NB4 (cell line): ENCODE data around the gene NECTIN2.
"Not testable (repeated sequence)": the region's sequence is repeated elsewhere in the genome, so short reads cannot be mapped to it uniquely, and the experiment has no call there.

Source experiments
- POLR2A ChIP-seq: IDR thresholded peaks from 2 replicates; pipeline ENCODE4 v1.6.1; 2011; ENCODE audit warnings: mild to moderate bottlenecking; ENCODE audit not compliant: insufficient read length; ENCODE audit errors: extremely low read depth
- TF ChIP-seq, protein P1 (sequence below): IDR thresholded peaks from one replicate; pipeline ENCODE4 v1.5.1; 2012; ENCODE audit warnings: low read depth, low read length
- TF ChIP-seq, protein P2 (sequence below): IDR thresholded peaks from 2 replicates; pipeline ENCODE4 v1.6.1; 2011; ENCODE audit warnings: low read depth, low read length

DNA sequence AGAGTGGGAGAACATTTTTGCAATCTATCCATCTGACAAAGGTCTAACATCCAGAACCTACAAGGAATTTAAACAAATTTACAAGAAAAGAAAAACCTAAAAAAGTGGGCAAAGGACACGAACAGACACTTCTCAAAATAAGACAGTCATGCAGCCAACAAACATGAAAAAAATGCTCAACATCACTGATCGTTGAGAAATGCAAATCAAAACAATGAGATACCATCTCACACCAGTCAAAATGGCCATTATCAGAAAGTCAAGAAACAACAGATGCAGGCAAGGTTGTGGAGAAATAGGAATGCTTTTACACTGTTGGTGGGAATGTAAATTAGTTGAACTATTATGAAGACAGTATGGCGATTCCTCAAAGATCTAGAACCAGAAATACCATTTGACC is 15.5 kb downstream of the NECTIN2 start:
- TF ChIP-seq, protein P1, sequence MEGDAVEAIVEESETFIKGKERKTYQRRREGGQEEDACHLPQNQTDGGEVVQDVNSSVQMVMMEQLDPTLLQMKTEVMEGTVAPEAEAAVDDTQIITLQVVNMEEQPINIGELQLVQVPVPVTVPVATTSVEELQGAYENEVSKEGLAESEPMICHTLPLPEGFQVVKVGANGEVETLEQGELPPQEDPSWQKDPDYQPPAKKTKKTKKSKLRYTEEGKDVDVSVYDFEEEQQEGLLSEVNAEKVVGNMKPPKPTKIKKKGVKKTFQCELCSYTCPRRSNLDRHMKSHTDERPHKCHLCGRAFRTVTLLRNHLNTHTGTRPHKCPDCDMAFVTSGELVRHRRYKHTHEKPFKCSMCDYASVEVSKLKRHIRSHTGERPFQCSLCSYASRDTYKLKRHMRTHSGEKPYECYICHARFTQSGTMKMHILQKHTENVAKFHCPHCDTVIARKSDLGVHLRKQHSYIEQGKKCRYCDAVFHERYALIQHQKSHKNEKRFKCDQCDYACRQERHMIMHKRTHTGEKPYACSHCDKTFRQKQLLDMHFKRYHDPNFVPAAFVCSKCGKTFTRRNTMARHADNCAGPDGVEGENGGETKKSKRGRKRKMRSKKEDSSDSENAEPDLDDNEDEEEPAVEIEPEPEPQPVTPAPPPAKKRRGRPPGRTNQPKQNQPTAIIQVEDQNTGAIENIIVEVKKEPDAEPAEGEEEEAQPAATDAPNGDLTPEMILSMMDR: not testable (repeated sequence)
- TF ChIP-seq, protein P2, sequence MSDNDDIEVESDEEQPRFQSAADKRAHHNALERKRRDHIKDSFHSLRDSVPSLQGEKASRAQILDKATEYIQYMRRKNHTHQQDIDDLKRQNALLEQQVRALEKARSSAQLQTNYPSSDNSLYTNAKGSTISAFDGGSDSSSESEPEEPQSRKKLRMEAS: not testable (repeated sequence)
- not testable (repeated sequence) for TF ChIP-seq POLR2A
